HL-60 (cell line): ENCODE measurements around the gene INTS4.
"Not testable (repeated sequence)": the region's sequence is repeated elsewhere in the genome, so short reads cannot be mapped to it uniquely, and the experiment has no call there.

Source experiments
- CTCF ChIP-seq: IDR thresholded peaks from one replicate; pipeline ENCODE4 v1.5.1; 2011; ENCODE audit warnings: low read length, control low read depth, inconsistent platforms; ENCODE audit not compliant: insufficient read depth
- GABPA ChIP-seq: IDR thresholded peaks from 2 replicates; pipeline ENCODE4 v1.6.1; 2012; ENCODE audit warnings: low read depth
- POLR2AphosphoS5 ChIP-seq: IDR thresholded peaks from 2 replicates; pipeline ENCODE4 v1.6.1; 2012; ENCODE audit warnings: low read depth
- TF ChIP-seq, protein P1 (sequence below): IDR thresholded peaks from 2 replicates; pipeline ENCODE4 v1.6.1; 2012; ENCODE audit warnings: low read depth; ENCODE audit not compliant: insufficient replicate concordance

- not testable (repeated sequence) for TF ChIP-seq CTCF, POLR2AphosphoS5, GABPA
- TF ChIP-seq, protein P1, sequence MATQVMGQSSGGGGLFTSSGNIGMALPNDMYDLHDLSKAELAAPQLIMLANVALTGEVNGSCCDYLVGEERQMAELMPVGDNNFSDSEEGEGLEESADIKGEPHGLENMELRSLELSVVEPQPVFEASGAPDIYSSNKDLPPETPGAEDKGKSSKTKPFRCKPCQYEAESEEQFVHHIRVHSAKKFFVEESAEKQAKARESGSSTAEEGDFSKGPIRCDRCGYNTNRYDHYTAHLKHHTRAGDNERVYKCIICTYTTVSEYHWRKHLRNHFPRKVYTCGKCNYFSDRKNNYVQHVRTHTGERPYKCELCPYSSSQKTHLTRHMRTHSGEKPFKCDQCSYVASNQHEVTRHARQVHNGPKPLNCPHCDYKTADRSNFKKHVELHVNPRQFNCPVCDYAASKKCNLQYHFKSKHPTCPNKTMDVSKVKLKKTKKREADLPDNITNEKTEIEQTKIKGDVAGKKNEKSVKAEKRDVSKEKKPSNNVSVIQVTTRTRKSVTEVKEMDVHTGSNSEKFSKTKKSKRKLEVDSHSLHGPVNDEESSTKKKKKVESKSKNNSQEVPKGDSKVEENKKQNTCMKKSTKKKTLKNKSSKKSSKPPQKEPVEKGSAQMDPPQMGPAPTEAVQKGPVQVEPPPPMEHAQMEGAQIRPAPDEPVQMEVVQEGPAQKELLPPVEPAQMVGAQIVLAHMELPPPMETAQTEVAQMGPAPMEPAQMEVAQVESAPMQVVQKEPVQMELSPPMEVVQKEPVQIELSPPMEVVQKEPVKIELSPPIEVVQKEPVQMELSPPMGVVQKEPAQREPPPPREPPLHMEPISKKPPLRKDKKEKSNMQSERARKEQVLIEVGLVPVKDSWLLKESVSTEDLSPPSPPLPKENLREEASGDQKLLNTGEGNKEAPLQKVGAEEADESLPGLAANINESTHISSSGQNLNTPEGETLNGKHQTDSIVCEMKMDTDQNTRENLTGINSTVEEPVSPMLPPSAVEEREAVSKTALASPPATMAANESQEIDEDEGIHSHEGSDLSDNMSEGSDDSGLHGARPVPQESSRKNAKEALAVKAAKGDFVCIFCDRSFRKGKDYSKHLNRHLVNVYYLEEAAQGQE = not testable (repeated sequence)
Observed at GRCh38 chr11:77917713-77918112, 76.8 kb downstream of the INTS4 start.
